GM12865 (cell line): Measurements from ENCODE around the gene ADK.

Experiments
- DNase-seq: peaks from one replicate; pipeline ENCODE4 v3.0.0; 2010; ENCODE audit warnings: low read depth
- H3K4me3 ChIP-seq: 2 replicates; pipeline ENCODE4 v1.5.1; 2011; ENCODE audit warnings: mild to moderate bottlenecking, low read depth, low read length, control low read depth
- TF ChIP-seq, protein P1 (sequence below): IDR thresholded peaks from 2 replicates; pipeline ENCODE4 v1.5.1; 2011; ENCODE audit warnings: low read length, control low read depth, low read depth, inconsistent platforms; ENCODE audit not compliant: insufficient read depth; ENCODE audit errors: missing control alignments

The ADK gene

GRCh38 chr10:74328388-74328787 lies 177.4 kb downstream of the ADK start:
- no peak overlapping the region for H3K4me3 ChIP-seq
- no peak for DNase-seq
- TF ChIP-seq, protein P1, sequence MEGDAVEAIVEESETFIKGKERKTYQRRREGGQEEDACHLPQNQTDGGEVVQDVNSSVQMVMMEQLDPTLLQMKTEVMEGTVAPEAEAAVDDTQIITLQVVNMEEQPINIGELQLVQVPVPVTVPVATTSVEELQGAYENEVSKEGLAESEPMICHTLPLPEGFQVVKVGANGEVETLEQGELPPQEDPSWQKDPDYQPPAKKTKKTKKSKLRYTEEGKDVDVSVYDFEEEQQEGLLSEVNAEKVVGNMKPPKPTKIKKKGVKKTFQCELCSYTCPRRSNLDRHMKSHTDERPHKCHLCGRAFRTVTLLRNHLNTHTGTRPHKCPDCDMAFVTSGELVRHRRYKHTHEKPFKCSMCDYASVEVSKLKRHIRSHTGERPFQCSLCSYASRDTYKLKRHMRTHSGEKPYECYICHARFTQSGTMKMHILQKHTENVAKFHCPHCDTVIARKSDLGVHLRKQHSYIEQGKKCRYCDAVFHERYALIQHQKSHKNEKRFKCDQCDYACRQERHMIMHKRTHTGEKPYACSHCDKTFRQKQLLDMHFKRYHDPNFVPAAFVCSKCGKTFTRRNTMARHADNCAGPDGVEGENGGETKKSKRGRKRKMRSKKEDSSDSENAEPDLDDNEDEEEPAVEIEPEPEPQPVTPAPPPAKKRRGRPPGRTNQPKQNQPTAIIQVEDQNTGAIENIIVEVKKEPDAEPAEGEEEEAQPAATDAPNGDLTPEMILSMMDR = no peak

- no peak for DNase-seq
- TF ChIP-seq, protein P1 = no peak
- H3K4me3 ChIP-seq = no peak overlapping the region
Measured at GRCh38 chr10:74329873-74330272, 178.9 kb downstream of the ADK start.

DNA sequence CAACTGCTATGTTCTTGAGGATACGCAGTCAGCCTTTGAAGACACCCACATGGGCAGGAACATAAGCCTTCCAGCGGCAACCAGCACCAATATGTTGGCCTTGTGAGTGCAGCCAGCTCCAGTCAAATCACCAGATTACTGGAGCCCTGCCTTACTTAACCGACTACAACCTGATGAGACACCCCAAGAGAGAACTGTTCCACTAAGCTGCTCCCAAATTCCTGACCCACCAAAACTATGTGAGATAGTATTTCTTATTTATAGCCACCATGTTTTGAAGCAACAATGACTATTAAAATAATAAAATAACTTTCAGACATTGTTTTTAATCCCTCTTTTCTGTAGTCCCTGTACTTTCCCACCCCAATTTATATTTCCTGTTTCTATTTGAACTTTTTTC lies 179.6 kb downstream of the ADK start:
- DNase-seq = no peak
- no peak overlapping the region for H3K4me3 ChIP-seq
- TF ChIP-seq, protein P1 = no peak

- TF ChIP-seq, protein P1 = no peak
- no peak for DNase-seq
- H3K4me3 ChIP-seq = no peak overlapping the region
Measured at GRCh38 chr10:74332398-74332797, 181.4 kb downstream of the ADK start.

GRCh38 chr10:74333174-74333573 lies 182.2 kb downstream of the ADK start:
- DNase-seq = no peak
- TF ChIP-seq, protein P1 = no peak
- H3K4me3 ChIP-seq = no peak overlapping the region

DNA sequence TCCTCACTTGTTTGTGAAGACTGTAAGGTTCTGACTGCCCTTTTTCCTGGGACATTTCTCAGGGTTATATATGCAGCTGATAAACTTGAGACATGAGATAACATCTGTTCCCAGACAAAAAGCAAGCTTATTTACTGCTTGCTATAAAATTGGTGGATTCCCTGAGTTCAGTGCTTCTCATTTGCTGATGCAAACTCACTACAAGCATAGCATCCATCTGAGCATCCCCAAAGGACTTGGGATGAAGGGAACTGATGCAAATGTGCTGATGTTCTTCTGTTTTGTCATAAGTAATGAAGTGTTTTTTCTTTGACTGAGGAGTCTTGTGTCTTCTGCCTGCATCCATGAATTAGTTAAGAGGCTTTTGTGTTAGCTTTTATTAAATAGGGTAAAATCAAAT lies 183.2 kb downstream of the ADK start:
- H3K4me3 ChIP-seq = no peak overlapping the region
- DNase-seq = no peak
- TF ChIP-seq, protein P1 = no peak

DNA sequence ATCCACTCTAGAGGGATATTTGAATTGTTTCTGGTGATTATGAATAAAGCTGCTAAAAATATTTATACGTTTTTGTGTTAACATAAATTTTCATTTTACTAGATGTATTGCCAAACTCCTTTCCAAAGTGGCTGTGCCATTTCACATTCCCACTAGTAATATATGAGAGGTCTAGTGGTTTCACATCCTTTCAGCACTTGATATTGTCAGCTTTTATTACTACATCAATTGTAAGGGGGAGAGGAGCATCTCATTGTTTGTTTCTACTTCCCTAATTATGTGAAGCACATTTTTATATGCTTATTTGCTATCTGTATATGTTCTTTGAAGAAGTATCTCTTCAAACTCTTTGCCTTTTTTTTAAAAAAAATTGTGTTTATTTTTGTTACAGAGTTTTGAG lies 184.5 kb downstream of the ADK start:
- no peak overlapping the region for H3K4me3 ChIP-seq
- DNase-seq = no peak
- TF ChIP-seq, protein P1 = no peak
